ENCODE data around the gene SPTLC1.

GRCh38 chr9:92077888-92078287, 37.3 kb downstream of the SPTLC1 start:
- TF ChIP-seq POLR2A (IDR thresholded peaks at IDR 0.05; ENCODE audit: low read depth, low read length) (no peak), POLR2AphosphoS5 (IDR thresholded peaks at IDR 0.05; ENCODE audit: low read depth, low read length) (no peak), TAF1 (IDR thresholded peaks at IDR 0.05; ENCODE audit: borderline replicate concordance, low read depth, low read length) (no peak)
